Psoas muscle (tissue), 8 donors: Measurements from ENCODE around the gene MAMSTR. TPM values are rescaled to one million over a fixed set of nuclear protein-coding genes. Genes with fewer than 3 reads are reported as not detected.

ENCODE experiments used
- ATAC-seq, 4 donors: fragments of 200-7000 bp; cut with Tn5 transposase; one replicate each; pipeline ENCODE4 v1.9.1; 2020; ENCODE audit warnings: moderate library complexity in 3 of 4, mild to moderate bottlenecking in 2 of 4
- DNase-seq, 2 donors: peaks; one replicate each; pipeline ENCODE4 v3.0.0-alpha.2; 2020
- H3K27ac ChIP-seq: fragments of 200-600 bp; one replicate; pipeline ENCODE4 v1.8.0; 2022
- H3K27me3 ChIP-seq, 3 donors: fragments of 200-600 bp in 1 of 3; one replicate each; pipeline versions ENCODE4 v1.6.1 to v1.8.0; 2013 to 2022; ENCODE audit warnings: low read length in 2 of 3, mild to moderate bottlenecking in 2 of 3, moderate library complexity in 1 of 3; ENCODE audit not compliant: insufficient read depth in 3 of 3
- H3K36me3 ChIP-seq, 2 donors: fragments of 200-600 bp in 1 of 2; one replicate each; pipeline versions ENCODE4 v1.6.1 to v1.8.0; 2013 to 2022; ENCODE audit warnings: low read depth in 1 of 2, mild to moderate bottlenecking in 1 of 2, moderate library complexity in 1 of 2; ENCODE audit not compliant: insufficient read depth in 1 of 2
- H3K4me1 ChIP-seq: fragments of 200-600 bp; one replicate; pipeline ENCODE4 v1.8.0; 2022
- H3K4me3 ChIP-seq: fragments of 200-600 bp; one replicate; pipeline ENCODE4 v1.8.0; 2022; ENCODE audit warnings: mild to moderate bottlenecking
- H3K9me3 ChIP-seq: fragments of 200-600 bp; one replicate; pipeline ENCODE4 v1.8.0; 2022
- WGBS, 3 donors: extraction: QIAGEN DNeasy Blood & Tissue Kit; methylation state at CpG; one replicate each; pipeline versions ENCODE4 v1.1.6 to v1.1.7; 2013; 5-methylcytosine and 5-hydroxymethylcytosine counted together
- intact Hi-C, 2 donors: fragments of 100-400 bp; cut with DNase I; formaldehyde crosslinking; loops; one replicate each; pipeline versions ENCODE4 v1.11.0 to v1.14.2; 2022
- polyA plus RNA-seq, 3 donors: library from polyadenylated mRNA; stranded (reverse); fragments of 200-250 nt; gene quantifications; one replicate each; pipeline ENCODE4 v1.2.3, GENCODE V29; 2013
- total RNA-seq, 4 donors: library from RNA; stranded (reverse); fragmentation: NEBNext Ultra II Directional in 2 of 4; extraction: Animal tissue kit (Norgen Biotek cat#: 25700) in 2 of 4; gene quantifications; one replicate each; pipeline versions ENCODE4 v1.2.1 to v1.2.4, GENCODE V29; 2021 to 2023
- TF ChIP-seq, protein P1 (sequence below): fragments of 200-600 bp; IDR thresholded peaks from one replicate; pipeline ENCODE4 v1.8.0; 2022; ENCODE audit warnings: antibody characterized with exemption
- donor health status: healthy with polysubstance abuse.
- donor health status: DM: no; HTN: no; CAD: no; lungs with moderate emphysema.
- donor health status: Bipolar disorder and iron deficiency.
- donor health status: healthy.
- donor health status: DM: yes; HTN: yes; CAD: no.
- donor health status: DM: no; HTN: no; CAD: no.
- donor health status: DM: no; HTN: no; CAD: no.
- donor health status: DM: yes; HTN: yes; CAD: no.

The MAMSTR gene
- total and polyA plus RNA-seq, 7 donors: 3.1 to 50.9 (median 10.5) TPM

DNA sequence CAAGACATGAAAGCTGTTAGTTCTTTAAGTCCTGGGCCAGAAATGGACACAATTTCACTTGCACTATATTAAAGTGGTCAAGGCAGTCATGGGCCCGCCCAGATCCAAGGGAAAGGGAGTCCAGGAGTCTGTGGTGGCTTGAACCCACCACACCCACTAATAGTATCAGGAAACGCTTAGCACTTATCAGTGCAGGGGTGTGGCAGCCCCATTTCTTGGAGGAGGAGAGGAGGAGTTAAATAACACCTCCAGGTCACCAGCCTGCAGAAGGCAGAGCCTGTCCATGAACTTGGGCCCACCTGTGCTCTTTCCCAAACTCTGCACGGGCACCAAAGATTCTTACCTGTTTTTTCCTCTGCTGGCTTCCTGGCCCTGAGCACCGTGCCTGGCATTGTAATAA is 41.3 kb downstream of the MAMSTR start:
- H3K4me3 ChIP-seq: no peak overlapping the region
- 80 to 84% (median 81%) methylated on average over 4 of the region's 4 CpGs for WGBS, 3 donors
- peaks cover 9% of the 10 kb centered on the region for H3K4me1 ChIP-seq
- TF ChIP-seq, protein P1, sequence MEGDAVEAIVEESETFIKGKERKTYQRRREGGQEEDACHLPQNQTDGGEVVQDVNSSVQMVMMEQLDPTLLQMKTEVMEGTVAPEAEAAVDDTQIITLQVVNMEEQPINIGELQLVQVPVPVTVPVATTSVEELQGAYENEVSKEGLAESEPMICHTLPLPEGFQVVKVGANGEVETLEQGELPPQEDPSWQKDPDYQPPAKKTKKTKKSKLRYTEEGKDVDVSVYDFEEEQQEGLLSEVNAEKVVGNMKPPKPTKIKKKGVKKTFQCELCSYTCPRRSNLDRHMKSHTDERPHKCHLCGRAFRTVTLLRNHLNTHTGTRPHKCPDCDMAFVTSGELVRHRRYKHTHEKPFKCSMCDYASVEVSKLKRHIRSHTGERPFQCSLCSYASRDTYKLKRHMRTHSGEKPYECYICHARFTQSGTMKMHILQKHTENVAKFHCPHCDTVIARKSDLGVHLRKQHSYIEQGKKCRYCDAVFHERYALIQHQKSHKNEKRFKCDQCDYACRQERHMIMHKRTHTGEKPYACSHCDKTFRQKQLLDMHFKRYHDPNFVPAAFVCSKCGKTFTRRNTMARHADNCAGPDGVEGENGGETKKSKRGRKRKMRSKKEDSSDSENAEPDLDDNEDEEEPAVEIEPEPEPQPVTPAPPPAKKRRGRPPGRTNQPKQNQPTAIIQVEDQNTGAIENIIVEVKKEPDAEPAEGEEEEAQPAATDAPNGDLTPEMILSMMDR: no peak
- H3K27ac ChIP-seq: no peak overlapping the region
- ATAC-seq (no peak), DNase-seq (no peak)
- no peaks in the 10 kb centered on the region for H3K27me3 ChIP-seq
- intact Hi-C loops: loop anchor here (5.0 to 10.0 kb wide), 6 partner anchors 34 to 167 kb away; partner anchors contain the start of genes HSD17B14 (in 1 of the 2), MAMSTR (in 1 of the 2) and RASIP1 (in 1 of the 2)
- no peaks in the 10 kb centered on the region for H3K9me3 ChIP-seq
- H3K36me3 ChIP-seq: no peaks in the 10 kb centered on the region

DNA sequence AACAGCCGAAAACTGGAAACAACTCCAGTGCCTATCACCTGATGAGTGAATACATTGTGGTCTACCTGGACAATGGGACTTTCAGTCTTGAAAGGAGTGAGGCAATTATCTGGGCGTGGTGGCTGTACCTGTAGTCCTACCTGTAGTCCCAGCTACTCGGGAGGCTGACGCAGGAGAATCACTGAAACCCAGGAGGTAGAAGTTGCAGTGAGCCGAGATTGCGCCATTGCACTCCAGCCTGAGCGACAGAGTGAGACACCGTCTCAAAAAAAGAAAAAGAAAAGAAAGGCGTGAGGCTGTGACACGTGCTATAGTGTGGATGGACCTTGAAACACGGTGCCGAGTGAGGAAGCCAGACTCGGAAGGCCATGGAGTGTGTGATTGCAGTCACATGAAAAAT is 42.6 kb downstream of the MAMSTR start:
- no peak for DNase-seq
- Histone ChIP-seq H3K36me3 (no peaks in the 10 kb centered on the region), H3K4me1 (peaks cover 9% of the 10 kb centered on the region), H3K27ac (no peak overlapping the region), H3K4me3 (no peak overlapping the region), H3K27me3 (no peaks in the 10 kb centered on the region), H3K9me3 (no peaks in the 10 kb centered on the region)
- WGBS, 3 donors: 93 to 96% (median 94%) methylated on average over 13 of the region's 13 CpGs
- TF ChIP-seq, protein P1: no peak
- ATAC-seq: no peak
- intact Hi-C loops: loop anchor here (5.0 to 10.0 kb wide), 6 partner anchors 35 to 168 kb away; partner anchors contain the start of genes HSD17B14 (in 1 of the 2), MAMSTR (in 1 of the 2) and RASIP1 (in 1 of the 2)

DNA sequence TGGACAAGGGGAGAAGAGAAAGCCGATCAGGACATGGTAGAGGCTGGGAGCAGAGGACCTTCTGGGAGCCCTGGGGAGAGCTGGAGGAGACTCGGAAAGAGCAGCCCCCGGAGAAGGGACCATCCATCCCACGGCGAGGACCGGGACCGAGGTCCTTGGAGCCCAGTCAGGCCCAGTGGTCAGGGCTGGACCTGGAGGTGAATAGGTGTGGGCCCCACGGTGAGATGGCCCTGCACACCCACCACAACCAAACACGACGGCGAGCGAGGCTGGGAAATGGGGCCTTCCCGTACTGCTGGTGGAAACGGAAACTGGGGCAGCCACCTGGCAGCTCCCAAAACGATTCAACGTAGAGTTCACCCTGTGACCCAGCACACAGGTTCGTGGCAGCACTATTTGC is 43.0 kb downstream of the MAMSTR start:
- Histone ChIP-seq H3K4me3 (no peak overlapping the region), H3K36me3 (no peaks in the 10 kb centered on the region), H3K27me3 (no peaks in the 10 kb centered on the region), H3K27ac (no peak overlapping the region), H3K9me3 (no peaks in the 10 kb centered on the region), H3K4me1 (peaks cover 9% of the 10 kb centered on the region)
- TF ChIP-seq, protein P1: no peak
- intact Hi-C loops: loop anchor here (5.0 to 10.0 kb wide), 6 partner anchors 36 to 168 kb away; partner anchors contain the start of genes HSD17B14 (in 1 of the 2), MAMSTR (in 1 of the 2) and RASIP1 (in 1 of the 2)
- 91 to 92% (median 91%) methylated on average over 13 to 17 of the region's 17 CpGs for WGBS, 3 donors
- ATAC-seq: no peak
- no peak for DNase-seq

DNA sequence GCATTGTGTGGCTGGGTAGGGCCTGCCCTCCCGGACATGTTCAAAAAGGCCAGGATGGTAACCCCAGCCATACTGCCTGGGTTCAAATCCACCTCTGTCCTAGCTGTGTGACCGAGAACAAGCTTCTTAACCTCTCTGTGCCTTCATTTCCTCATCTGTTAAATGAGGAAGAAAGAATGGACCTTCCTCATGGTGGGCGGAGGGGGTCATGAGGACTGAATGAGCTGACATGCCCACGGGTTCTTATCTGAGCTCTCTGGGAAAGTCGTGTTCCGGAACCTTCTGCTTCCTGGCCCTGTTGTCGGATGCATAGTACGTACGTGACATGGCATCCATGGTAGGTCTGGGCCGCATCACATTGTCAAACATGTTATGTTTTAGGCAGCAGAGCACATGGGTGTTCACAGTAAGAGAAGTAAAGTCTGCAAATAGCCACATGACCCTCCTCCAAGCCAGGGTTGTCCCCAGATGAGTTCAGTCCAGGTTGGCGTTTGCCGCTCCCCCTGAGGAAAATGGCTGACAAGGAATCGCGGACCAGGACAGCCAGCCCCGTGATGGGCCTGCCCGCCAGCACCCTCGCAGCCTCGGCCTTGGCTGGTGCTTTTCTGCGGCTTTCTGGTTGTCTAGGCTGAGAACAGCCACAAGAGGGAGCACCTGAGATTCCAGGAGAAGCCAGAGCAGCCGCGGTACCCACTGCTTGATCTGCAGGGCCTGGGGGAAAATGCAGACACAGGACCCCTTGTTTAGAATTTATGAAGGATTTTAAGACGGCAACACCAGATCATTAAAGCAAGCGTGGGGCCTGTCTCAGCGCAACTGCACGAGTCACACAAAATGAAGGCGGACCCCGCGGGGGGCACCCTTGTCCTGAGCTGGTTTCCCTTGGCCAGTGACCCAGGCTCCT is 44.4 kb downstream of the MAMSTR start:
- peak overlapping the region; percentile 11 for H3K4me3 ChIP-seq
- intact Hi-C loops: loop anchor here (5.0 to 10.0 kb wide), 6 partner anchors 37 to 170 kb away; partner anchors contain the start of genes HSD17B14 (in 1 of the 2), MAMSTR (in 1 of the 2) and RASIP1 (in 1 of the 2)
- WGBS, 3 donors: 31 to 38% (median 33%) methylated on average over 28 of the region's 28 CpGs
- ATAC-seq: peak; percentile 85 to 95 (median 90)
- peak; percentile 76 to 84 for DNase-seq
- H3K27ac ChIP-seq: no peak overlapping the region
- no peaks in the 10 kb centered on the region for H3K27me3 ChIP-seq
- TF ChIP-seq, protein P1: peak; percentile 88
- H3K36me3 ChIP-seq: no peaks in the 10 kb centered on the region
- H3K4me1 ChIP-seq: peaks cover 9% of the 10 kb centered on the region
- no peaks in the 10 kb centered on the region for H3K9me3 ChIP-seq
